NCI-H1417 (cell line): ENCODE data around the gene NKPD1.

Experiments used
- DNase-seq, 3 experiments: peaks; one replicate each; lab custom pipeline; 2025; lab: John Stamatoyannopoulos, UW

Gene NKPD1

GRCh38 chr19:45160870-45161737, at the start of gene NKPD1:
NKPD1 (minus strand) TSS chr19:45160982; CDS start chr19:45160150, 832 bp downstream.
- DNase-seq = no peak

GRCh38 chr19:45206328-45206727, 45.5 kb upstream of the NKPD1 start:
- no peak for DNase-seq

- no peak for DNase-seq
Observed at GRCh38 chr19:45205810-45206209, 45.0 kb upstream of the NKPD1 start.

GRCh38 chr19:45202637-45203036, 41.9 kb upstream of the NKPD1 start:
- no peak for DNase-seq

GRCh38 chr19:45200568-45200967, 39.8 kb upstream of the NKPD1 start:
- peak; percentile 5 to 51 (median 20) for DNase-seq

GRCh38 chr19:45195764-45196163, 35.0 kb upstream of the NKPD1 start:
- no peak for DNase-seq

GRCh38 chr19:45191375-45191774, 30.6 kb upstream of the NKPD1 start:
- no peak for DNase-seq

- no peak for DNase-seq
Observed at GRCh38 chr19:45189971-45190370, 29.2 kb upstream of the NKPD1 start.

- peak; percentile 17 to 70 (median 61) for DNase-seq
Observed at GRCh38 chr19:45187421-45188100, 26.8 kb upstream of the NKPD1 start.

GRCh38 chr19:45186509-45187334, 25.9 kb upstream of the NKPD1 start:
- DNase-seq = peak in 1 of 3 experiments; percentile 16

- DNase-seq = no peak
Observed at GRCh38 chr19:45184115-45184514, 23.3 kb upstream of the NKPD1 start.

GRCh38 chr19:45182758-45183157, 22.0 kb upstream of the NKPD1 start:
- no peak for DNase-seq

- no peak for DNase-seq
Observed at GRCh38 chr19:45180936-45181335, 20.2 kb upstream of the NKPD1 start.

GRCh38 chr19:45179892-45180370, 19.1 kb upstream of the NKPD1 start:
- DNase-seq = no peak

GRCh38 chr19:45179072-45179891, 18.5 kb upstream of the NKPD1 start:
- DNase-seq = peak; percentile 26 to 76 (median 50)

GRCh38 chr19:45178262-45179071, 17.7 kb upstream of the NKPD1 start, which contains the start of gene BLOC1S3:
BLOC1S3 (plus strand) TSS chr19:45178784; CDS start chr19:45179297, 513 bp downstream.
- peak; percentile 99 to 100 (median 100) for DNase-seq

GRCh38 chr19:45177817-45178261, 17.1 kb upstream of the NKPD1 start, which contains the start of gene TRAPPC6A:
TRAPPC6A (minus strand) TSS chr19:45178237; CDS start chr19:45178218, 19 bp downstream.
- DNase-seq = peak in 1 of 3 experiments; percentile 91

GRCh38 chr19:45175515-45176345, 14.9 kb upstream of the NKPD1 start:
- DNase-seq = peak in 1 of 3 experiments; percentile 54

GRCh38 chr19:45173816-45174215, 13.0 kb upstream of the NKPD1 start:
- DNase-seq = no peak
